SKM-1 treated with dmso at 0.1 percent for 144 hours (cell line): ENCODE results near the gene PER3.
"Not testable (repeated sequence)": the region's sequence is repeated elsewhere in the genome, so short reads cannot be mapped to it uniquely, and the experiment has no call there.

Experiments used
- DNase-seq: peaks from one replicate; lab custom pipeline; 2025; ENCODE audit not compliant: unreplicated experiment; lab: John Stamatoyannopoulos, UW

Gene PER3

GRCh38 chr1:7778133-7778628, 5.9 kb upstream of the PER3 start:
- no peak for DNase-seq

GRCh38 chr1:7780976-7781375, 3.1 kb upstream of the PER3 start:
- no peak for DNase-seq

GRCh38 chr1:7781501-7781900, 2.6 kb upstream of the PER3 start:
- peak; percentile 37 for DNase-seq

- peak; percentile 20 for DNase-seq
These were observed 2.1 kb upstream of the PER3 start for GRCh38 chr1:7781923-7782495.

GRCh38 chr1:7783178-7783711, 846 bp upstream of the PER3 start:
- peak; percentile 11 for DNase-seq

- no peak for DNase-seq
These were observed 491 bp downstream of the PER3 start for GRCh38 chr1:7784492-7785071.

- no peak for DNase-seq
These were observed 1.0 kb downstream of the PER3 start for GRCh38 chr1:7785108-7785507.

GRCh38 chr1:7786795-7787194, 2.7 kb downstream of the PER3 start:
- DNase-seq, result peak; percentile 26

- no peak for DNase-seq
These were observed 5.7 kb downstream of the PER3 start for GRCh38 chr1:7789828-7790227.

GRCh38 chr1:7791027-7791426, 6.9 kb downstream of the PER3 start:
- not testable (repeated sequence) for DNase-seq

GRCh38 chr1:7795406-7795805, 11.3 kb downstream of the PER3 start:
- no peak for DNase-seq

GRCh38 chr1:7805460-7805859, 21.4 kb downstream of the PER3 start:
- DNase-seq, result no peak

- peak; percentile 28 for DNase-seq
These were observed 24.3 kb downstream of the PER3 start for GRCh38 chr1:7808253-7808844.

GRCh38 chr1:7809742-7810141, 25.7 kb downstream of the PER3 start:
- no peak for DNase-seq

- no peak for DNase-seq
These were observed 26.3 kb downstream of the PER3 start for GRCh38 chr1:7810395-7810794.

GRCh38 chr1:7811476-7811875, 27.4 kb downstream of the PER3 start:
- no peak for DNase-seq

- no peak for DNase-seq
These were observed 29.7 kb downstream of the PER3 start for GRCh38 chr1:7813677-7814373.

GRCh38 chr1:7821282-7821681, 37.2 kb downstream of the PER3 start:
- DNase-seq, result no peak

GRCh38 chr1:7824701-7825100, 40.6 kb downstream of the PER3 start:
- DNase-seq, result no peak

GRCh38 chr1:7826363-7826762, 42.3 kb downstream of the PER3 start:
- no peak for DNase-seq

GRCh38 chr1:7827126-7827955, 43.2 kb downstream of the PER3 start:
- DNase-seq, result peak; percentile 8
